Effector memory CD4-positive, alpha-beta T cell (primary cell): ENCODE measurements around the gene TSG101.

Source experiments
- DNase-seq, 3 donors: peaks; one replicate each; pipeline ENCODE4 v3.0.0-alpha.2; 2020
- H3K27ac ChIP-seq: 2 replicates; pipeline ENCODE4 v1.7.0; 2013; ENCODE audit warnings: mild to moderate bottlenecking, low read length, moderate library complexity; ENCODE audit not compliant: insufficient read depth, poor library complexity, severe bottlenecking
- H3K27me3 ChIP-seq: replicated peaks from 2 replicates; pipeline ENCODE4 v1.7.0; 2013; ENCODE audit warnings: mild to moderate bottlenecking, low read length; ENCODE audit not compliant: insufficient read depth, control insufficient read depth, poor library complexity, severe bottlenecking
- H3K36me3 ChIP-seq: 2 replicates; pipeline ENCODE4 v1.7.0; 2013; ENCODE audit warnings: mild to moderate bottlenecking, low read length, moderate library complexity; ENCODE audit not compliant: control insufficient read depth, insufficient read depth
- H3K4me1 ChIP-seq: 2 replicates; pipeline ENCODE4 v1.7.0; 2013; ENCODE audit warnings: low read length, mild to moderate bottlenecking; ENCODE audit not compliant: control insufficient read depth, insufficient read depth, poor library complexity, severe bottlenecking
- H3K4me3 ChIP-seq: 2 replicates; pipeline ENCODE4 v1.7.0; 2013; ENCODE audit warnings: low read length, low read depth, mild to moderate bottlenecking; ENCODE audit not compliant: insufficient read depth, poor library complexity, severe bottlenecking
- H3K9me3 ChIP-seq: 2 replicates; pipeline ENCODE4 v1.7.0; 2013; ENCODE audit warnings: mild to moderate bottlenecking, low read length, moderate library complexity; ENCODE audit not compliant: control insufficient read depth

TSG101 gene

DNA sequence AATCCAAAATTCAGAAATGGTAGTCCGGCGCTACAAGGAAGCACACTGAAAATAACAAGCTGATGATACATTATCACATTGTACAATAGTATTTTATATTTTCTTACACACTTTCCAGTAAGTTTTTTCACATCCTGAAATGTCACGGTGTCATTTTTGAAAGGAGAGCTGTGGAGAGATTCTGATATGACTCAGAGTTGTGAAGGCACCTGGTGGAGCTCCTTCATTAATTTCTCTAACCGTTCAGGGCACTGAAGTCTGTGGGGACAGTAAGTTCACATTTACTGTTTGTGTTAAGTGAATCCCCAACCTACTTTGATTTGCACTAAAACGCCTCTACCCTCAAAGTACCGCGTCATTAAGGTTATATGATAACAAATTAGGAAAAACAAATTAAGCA lies 57.8 kb downstream of the TSG101 start:
- DNase-seq, result no peak
- Histone ChIP-seq H3K27me3 (no peaks in the 10 kb centered on the region), H3K9me3 (no peaks in the 10 kb centered on the region)

DNA sequence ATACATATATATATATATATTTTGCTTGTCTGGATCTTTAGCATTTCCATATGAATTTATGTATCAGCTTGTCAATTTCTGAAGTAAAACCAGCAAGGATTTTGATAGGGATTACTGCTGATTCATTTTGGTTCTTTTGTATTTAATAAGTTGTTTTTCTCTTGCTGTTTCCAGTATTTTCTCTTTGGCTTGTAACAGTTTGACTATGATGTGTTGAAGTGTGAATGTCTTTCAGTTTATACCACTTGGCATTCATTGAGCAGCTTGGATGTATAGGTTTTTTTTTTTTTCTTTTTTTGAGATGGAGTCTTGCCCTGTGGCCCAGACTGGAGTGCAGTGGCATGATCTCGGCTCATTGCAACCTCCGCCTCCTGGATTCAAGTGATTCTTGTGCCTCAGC lies 58.7 kb downstream of the TSG101 start:
- no peaks in the 10 kb centered on the region for H3K27me3 ChIP-seq
- DNase-seq, result no peak

More for the DNA sequence above, 57.8 kb downstream of the TSG101 start:
- Histone ChIP-seq H3K4me1 (no peaks in the 10 kb centered on the region), H3K36me3 (no peaks in the 10 kb centered on the region), H3K4me3 (no peak overlapping the region), H3K27ac (no peak overlapping the region)

DNA sequence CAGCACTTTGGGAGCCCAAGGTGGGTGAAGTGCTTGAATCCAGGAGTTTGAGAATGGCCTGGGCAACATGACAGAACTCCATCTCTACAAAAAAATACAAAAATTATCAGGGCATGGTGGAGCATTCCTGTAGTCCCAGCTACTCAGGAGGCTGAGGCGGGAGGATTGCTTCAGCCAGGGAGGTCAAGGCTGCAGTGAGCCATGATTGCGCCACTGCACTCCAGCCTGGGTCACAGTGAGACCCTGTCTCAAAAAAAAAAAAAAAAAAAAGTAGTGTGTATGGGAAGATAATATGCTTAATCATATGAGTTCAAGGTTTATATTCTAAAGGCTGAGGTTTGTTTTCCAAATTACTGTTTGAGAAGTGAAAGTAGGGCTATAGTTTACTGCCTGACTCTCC lies 60.3 kb downstream of the TSG101 start:
- H3K27me3 ChIP-seq, result no peaks in the 10 kb centered on the region
- H3K4me1 ChIP-seq, result no peaks in the 10 kb centered on the region
- no peaks in the 10 kb centered on the region for H3K9me3 ChIP-seq
- H3K36me3 ChIP-seq, result no peaks in the 10 kb centered on the region
- H3K27ac ChIP-seq, result no peak overlapping the region
- H3K4me3 ChIP-seq, result no peak overlapping the region
- DNase-seq, result no peak

More for the DNA sequence above, 58.7 kb downstream of the TSG101 start:
- H3K4me3 ChIP-seq, result no peak overlapping the region
- no peaks in the 10 kb centered on the region for H3K9me3 ChIP-seq
- H3K27ac ChIP-seq, result no peak overlapping the region
- no peaks in the 10 kb centered on the region for H3K4me1 ChIP-seq
- H3K36me3 ChIP-seq, result no peaks in the 10 kb centered on the region

DNA sequence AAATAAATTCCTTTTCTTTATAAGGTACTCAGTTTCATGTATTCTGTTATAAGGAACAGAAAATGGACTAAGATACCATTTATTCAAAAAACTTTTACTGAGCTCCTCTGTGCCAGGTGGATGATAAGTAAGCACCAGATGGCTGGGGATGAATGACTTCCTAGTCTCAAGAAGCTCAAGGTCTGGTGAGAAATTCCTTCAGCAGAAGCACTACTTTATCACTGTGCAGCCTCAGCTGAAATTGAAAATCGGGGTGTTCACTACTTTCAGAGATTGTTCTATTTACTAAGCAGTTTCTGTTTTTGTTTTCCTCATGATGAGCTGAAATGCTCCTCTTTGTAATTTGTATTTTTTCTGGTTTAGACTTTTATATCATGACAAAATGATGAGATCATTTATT lies 63.3 kb downstream of the TSG101 start:
- Histone ChIP-seq H3K27ac (no peak overlapping the region), H3K4me1 (no peaks in the 10 kb centered on the region), H3K4me3 (no peak overlapping the region), H3K36me3 (no peaks in the 10 kb centered on the region), H3K27me3 (no peaks in the 10 kb centered on the region), H3K9me3 (no peaks in the 10 kb centered on the region)
- DNase-seq, result no peak

GRCh38 chr11:18461909-18462308 lies 64.8 kb downstream of the TSG101 start:
- Histone ChIP-seq H3K4me3 (no peak overlapping the region), H3K9me3 (no peaks in the 10 kb centered on the region), H3K36me3 (no peaks in the 10 kb centered on the region), H3K27me3 (no peaks in the 10 kb centered on the region), H3K4me1 (no peaks in the 10 kb centered on the region), H3K27ac (no peak overlapping the region)
- DNase-seq, result no peak

DNA sequence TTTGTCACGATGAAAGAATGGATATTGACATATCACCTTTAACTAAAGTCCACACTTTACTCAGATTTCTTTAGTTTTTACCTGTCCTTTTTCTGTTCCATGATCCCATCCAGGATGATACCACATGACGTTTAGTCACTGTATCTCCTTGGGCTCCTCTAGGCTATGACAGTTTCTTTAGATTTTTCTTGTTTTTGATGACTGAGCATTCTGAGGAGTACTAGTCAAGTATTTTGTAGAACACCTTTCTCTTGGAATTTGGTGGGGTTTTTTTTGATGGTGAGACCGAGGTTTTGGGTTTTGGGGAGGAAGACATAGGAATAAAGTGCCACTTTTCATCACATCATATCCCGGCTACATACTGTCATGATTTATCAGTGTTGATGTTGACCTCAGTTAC lies 67.1 kb downstream of the TSG101 start:
- Histone ChIP-seq H3K9me3 (no peaks in the 10 kb centered on the region), H3K4me3 (no peak overlapping the region), H3K4me1 (no peaks in the 10 kb centered on the region), H3K36me3 (no peaks in the 10 kb centered on the region), H3K27me3 (no peaks in the 10 kb centered on the region), H3K27ac (no peak overlapping the region)
- no peak for DNase-seq

DNA sequence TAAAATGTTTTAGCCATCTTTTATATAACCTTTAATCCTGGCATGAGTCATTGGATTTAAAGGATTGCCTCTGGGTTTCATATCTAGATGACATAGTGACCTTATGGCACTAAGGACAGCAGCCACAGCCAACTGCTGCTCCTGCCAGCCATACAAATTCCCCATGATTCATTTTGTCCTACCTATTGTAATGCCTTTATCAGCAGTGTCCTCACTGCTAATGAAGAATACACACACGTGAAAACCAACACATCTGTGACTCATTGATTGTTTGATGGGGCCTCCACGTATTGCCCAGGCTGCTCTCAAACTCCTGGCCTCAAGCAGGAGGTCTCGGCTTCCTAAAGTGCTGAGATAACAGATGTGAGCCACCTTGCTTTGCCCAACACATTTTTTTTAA lies 69.3 kb downstream of the TSG101 start:
- DNase-seq, result no peak
- Histone ChIP-seq H3K27ac (no peak overlapping the region), H3K4me1 (no peaks in the 10 kb centered on the region), H3K27me3 (no peaks in the 10 kb centered on the region), H3K36me3 (no peaks in the 10 kb centered on the region), H3K9me3 (no peaks in the 10 kb centered on the region), H3K4me3 (no peak overlapping the region)

DNA sequence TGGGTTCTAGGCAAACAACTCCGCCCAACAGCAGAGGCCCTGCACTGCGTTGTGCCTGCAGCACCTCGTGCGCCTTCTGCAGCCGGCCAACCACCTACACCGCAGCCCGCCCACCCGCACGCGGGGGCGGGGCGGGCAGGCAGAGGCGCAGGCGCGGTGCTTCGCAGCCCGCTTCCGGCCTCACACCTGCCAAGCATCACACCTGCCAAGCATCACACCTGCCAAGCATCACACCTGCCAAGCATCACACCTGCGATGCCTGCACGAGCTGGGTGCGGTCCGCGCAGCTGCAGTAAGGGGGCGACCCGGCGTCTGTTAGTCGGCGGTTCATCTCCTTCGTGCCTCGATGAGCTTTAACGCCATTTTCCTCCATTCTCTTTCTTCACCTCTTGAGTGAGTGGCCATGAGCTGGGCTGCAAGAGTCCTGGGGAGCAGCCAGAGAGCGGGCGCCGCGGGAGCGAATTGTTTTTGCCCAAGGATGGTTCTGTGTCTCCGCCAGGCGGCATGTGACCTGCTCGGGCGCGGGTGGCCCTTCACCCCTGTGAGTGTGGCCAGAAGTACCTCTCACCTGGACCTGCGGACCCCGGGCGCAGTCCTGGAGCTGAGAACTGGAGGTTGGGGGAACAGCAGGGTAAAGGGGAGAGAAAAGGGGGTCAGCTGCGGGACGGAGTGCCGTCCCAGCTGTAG lies 70.9 kb downstream of the TSG101 start, which contains the start of gene LDHAL6A:
Gene LDHAL6A (plus strand): TSS at position 171 of the 687 bp plus-strand sequence. CDS start 825 bp downstream, outside the sequence.
- no peak within 1 kb of the TSS for H3K4me3 ChIP-seq
- H3K27me3 ChIP-seq, result no peaks in the 10 kb centered on the region
- H3K9me3 ChIP-seq, result no peaks in the 10 kb centered on the region
- H3K27ac ChIP-seq, result no peak within 1 kb of the TSS
- no peak for DNase-seq
- H3K36me3 ChIP-seq, result no peaks in the 10 kb centered on the region
- H3K4me1 ChIP-seq, result no peaks in the 10 kb centered on the region

DNA sequence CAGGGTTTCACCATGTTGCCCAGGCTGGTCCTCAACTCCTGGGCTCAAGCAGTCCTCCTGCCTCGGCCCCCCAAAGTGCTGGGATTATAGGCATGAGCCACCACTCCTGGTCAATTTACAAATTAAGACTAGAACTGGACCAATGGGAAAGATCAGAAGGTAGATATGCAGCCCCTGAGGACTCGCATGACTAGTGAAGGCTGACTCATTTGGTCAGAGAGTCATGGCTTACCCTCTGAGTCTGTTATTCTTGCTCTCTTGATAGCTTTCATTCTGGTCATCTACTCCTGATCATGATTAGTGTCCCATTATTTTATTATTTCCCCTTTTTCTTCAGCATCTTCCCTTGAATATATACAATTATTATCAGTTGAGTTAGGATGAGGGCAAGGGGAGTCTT lies 73.8 kb downstream of the TSG101 start:
- H3K36me3 ChIP-seq, result no peaks in the 10 kb centered on the region
- no peak overlapping the region for H3K27ac ChIP-seq
- no peaks in the 10 kb centered on the region for H3K4me1 ChIP-seq
- no peaks in the 10 kb centered on the region for H3K9me3 ChIP-seq
- no peaks in the 10 kb centered on the region for H3K27me3 ChIP-seq
- DNase-seq, result no peak
- H3K4me3 ChIP-seq, result no peak overlapping the region

DNA sequence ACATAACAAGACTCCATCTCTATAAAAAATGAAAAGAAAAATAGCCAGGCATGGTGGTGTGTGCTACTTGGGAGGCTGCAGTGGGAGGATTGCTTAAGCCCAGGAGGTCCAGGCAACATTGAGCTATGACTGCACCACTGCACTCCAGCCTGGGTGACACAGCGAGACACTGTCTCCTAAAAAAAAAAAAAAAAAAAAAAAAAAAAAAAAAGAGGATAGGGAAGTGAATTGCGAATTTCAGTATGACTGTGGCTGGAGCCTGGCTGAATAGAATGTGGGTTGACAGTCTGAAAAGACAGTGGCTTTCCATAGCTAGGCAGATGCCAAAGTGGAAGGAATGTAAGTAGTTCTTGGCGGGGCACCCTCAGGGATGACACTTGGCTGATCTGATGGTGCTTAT lies 77.5 kb downstream of the TSG101 start:
- no peak for DNase-seq
- H3K27ac ChIP-seq, result no peak overlapping the region
- H3K4me1 ChIP-seq, result no peaks in the 10 kb centered on the region
- no peak overlapping the region for H3K4me3 ChIP-seq
- H3K27me3 ChIP-seq, result no peaks in the 10 kb centered on the region
- no peaks in the 10 kb centered on the region for H3K9me3 ChIP-seq
- H3K36me3 ChIP-seq, result no peaks in the 10 kb centered on the region
